GM19193 (cell line): ENCODE results near the gene ROBO4.

ENCODE experiments used
- POLR2A ChIP-seq: IDR thresholded peaks from 4 replicates; pipeline ENCODE4 v1.6.1; 2011; ENCODE audit not compliant: insufficient read depth, insufficient read length; ENCODE audit errors: extremely low read depth

ROBO4 gene

GRCh38 chr11:124872280-124872679, 25.4 kb downstream of the ROBO4 start:
- no peak for TF ChIP-seq POLR2A

GRCh38 chr11:124870430-124870829, 27.2 kb downstream of the ROBO4 start:
- TF ChIP-seq POLR2A = no peak

GRCh38 chr11:124869856-124870387, 27.7 kb downstream of the ROBO4 start:
- no peak for TF ChIP-seq POLR2A

GRCh38 chr11:124869331-124869730, 28.3 kb downstream of the ROBO4 start:
- TF ChIP-seq POLR2A = no peak

- no peak for TF ChIP-seq POLR2A
Measured at GRCh38 chr11:124868331-124869274, 29.1 kb downstream of the ROBO4 start.

GRCh38 chr11:124867700-124868099, 30.0 kb downstream of the ROBO4 start:
- no peak for TF ChIP-seq POLR2A

- no peak for TF ChIP-seq POLR2A
Measured at GRCh38 chr11:124865902-124866851, 31.5 kb downstream of the ROBO4 start.

- no peak for TF ChIP-seq POLR2A
Measured at GRCh38 chr11:124865181-124865901, 32.3 kb downstream of the ROBO4 start, which contains the start of gene ROBO3. TSS of gene ROBO3 (plus strand) at chr11:124865432. CDS start at chr11:124865578, 146 bp downstream.

GRCh38 chr11:124864892-124865180, 32.8 kb downstream of the ROBO4 start:
- no peak for TF ChIP-seq POLR2A

GRCh38 chr11:124864176-124864891, 33.3 kb downstream of the ROBO4 start:
- no peak for TF ChIP-seq POLR2A

GRCh38 chr11:124863826-124864165, 33.9 kb downstream of the ROBO4 start:
- no peak for TF ChIP-seq POLR2A

- no peak for TF ChIP-seq POLR2A
Measured at GRCh38 chr11:124863137-124863825, 34.4 kb downstream of the ROBO4 start.

GRCh38 chr11:124861670-124862069, 36.0 kb downstream of the ROBO4 start:
- no peak for TF ChIP-seq POLR2A

- no peak for TF ChIP-seq POLR2A
Measured at GRCh38 chr11:124859171-124859570, 38.5 kb downstream of the ROBO4 start.

- no peak for TF ChIP-seq POLR2A
Measured at GRCh38 chr11:124846070-124846673, 51.5 kb downstream of the ROBO4 start.
